Measurements from ENCODE around the gene HYAL3. TPM values are rescaled to one million over a fixed set of nuclear protein-coding genes. Genes with fewer than 3 reads are reported as not detected.

The HYAL3 gene
- 1 to 10 TPM; 6.0 to 6.8 TPM for total RNA-seq

GRCh38 chr3:50298836-50299637 is at the start of gene HYAL3, which contains the start of gene NAA80:
Gene HYAL3 (minus strand): TSS chr3:50299405. CDS start chr3:50295602, 3,803 bp downstream.
Gene NAA80 (minus strand): TSS chr3:50299405. CDS start chr3:50297463, 1,942 bp downstream.
- Mint-ChIP-seq H3K36me3 (peaks cover 4% of the 10 kb centered on the region), H3K27me3 (no peaks in the 10 kb centered on the region), H3K27ac (peak within 1 kb of the TSS; percentile 98), H3K9me3 (no peaks in the 10 kb centered on the region), H3K4me3 (peak within 1 kb of the TSS; percentile 92), H3K4me1 (peaks cover 17% of the 10 kb centered on the region)
- DNase-seq = peak; percentile 99

GRCh38 chr3:50347187-50347813 is 48.1 kb upstream of the HYAL3 start:
- DNase-seq = peak; percentile 77
- H3K27me3 Mint-ChIP-seq = no peaks in the 10 kb centered on the region
- peaks cover 9% of the 10 kb centered on the region for H3K36me3 Mint-ChIP-seq
- H3K4me3 Mint-ChIP-seq = no peak overlapping the region
- H3K9me3 Mint-ChIP-seq = no peaks in the 10 kb centered on the region
- no peak overlapping the region for H3K27ac Mint-ChIP-seq
- H3K4me1 Mint-ChIP-seq = peaks cover 43% of the 10 kb centered on the region

GRCh38 chr3:50345586-50346234 is 46.5 kb upstream of the HYAL3 start, which contains the start of gene ZMYND10:
Gene ZMYND10 (minus strand): TSS chr3:50345732. CDS start chr3:50345579, 153 bp downstream.
- peaks cover 41% of the 10 kb centered on the region for H3K4me1 Mint-ChIP-seq
- DNase-seq = peak; percentile 83
- peaks cover 9% of the 10 kb centered on the region for H3K36me3 Mint-ChIP-seq
- no peaks in the 10 kb centered on the region for H3K27me3 Mint-ChIP-seq
- H3K27ac Mint-ChIP-seq = no peak within 1 kb of the TSS
- no peaks in the 10 kb centered on the region for H3K9me3 Mint-ChIP-seq
- H3K4me3 Mint-ChIP-seq = peak within 1 kb of the TSS; percentile 66

GRCh38 chr3:50345008-50345407 is 45.8 kb upstream of the HYAL3 start:
- DNase-seq = no peak
- no peak overlapping the region for H3K27ac Mint-ChIP-seq
- H3K4me1 Mint-ChIP-seq = peaks cover 36% of the 10 kb centered on the region
- H3K9me3 Mint-ChIP-seq = no peaks in the 10 kb centered on the region
- H3K27me3 Mint-ChIP-seq = no peaks in the 10 kb centered on the region
- H3K36me3 Mint-ChIP-seq = peaks cover 11% of the 10 kb centered on the region
- H3K4me3 Mint-ChIP-seq = peak overlapping the region; percentile 25

GRCh38 chr3:50342813-50343633 is 43.8 kb upstream of the HYAL3 start:
- H3K27ac Mint-ChIP-seq = no peak overlapping the region
- no peaks in the 10 kb centered on the region for H3K9me3 Mint-ChIP-seq
- DNase-seq = no peak
- no peaks in the 10 kb centered on the region for H3K27me3 Mint-ChIP-seq
- peaks cover 32% of the 10 kb centered on the region for H3K4me1 Mint-ChIP-seq
- no peak overlapping the region for H3K4me3 Mint-ChIP-seq
- H3K36me3 Mint-ChIP-seq = peaks cover 24% of the 10 kb centered on the region

- no peaks in the 10 kb centered on the region for H3K9me3 Mint-ChIP-seq
- H3K27me3 Mint-ChIP-seq = no peaks in the 10 kb centered on the region
- peak overlapping the region; percentile 97 for H3K4me3 Mint-ChIP-seq
- no peak for DNase-seq
- peak overlapping the region; percentile 42 for H3K27ac Mint-ChIP-seq
- peaks cover 28% of the 10 kb centered on the region for H3K36me3 Mint-ChIP-seq
- H3K4me1 Mint-ChIP-seq = peaks cover 28% of the 10 kb centered on the region
Observed at GRCh38 chr3:50341996-50342650, 42.9 kb upstream of the HYAL3 start.

GRCh38 chr3:50341537-50341936 is 42.3 kb upstream of the HYAL3 start:
- H3K36me3 Mint-ChIP-seq = peaks cover 32% of the 10 kb centered on the region
- H3K27me3 Mint-ChIP-seq = no peaks in the 10 kb centered on the region
- no peak for DNase-seq
- peaks cover 26% of the 10 kb centered on the region for H3K4me1 Mint-ChIP-seq
- H3K4me3 Mint-ChIP-seq = peak overlapping the region; percentile 97
- no peaks in the 10 kb centered on the region for H3K9me3 Mint-ChIP-seq
- H3K27ac Mint-ChIP-seq = peak overlapping the region; percentile 90

GRCh38 chr3:50340448-50341329 is 41.5 kb upstream of the HYAL3 start, which contains the start of gene RASSF1:
Gene RASSF1 (minus strand): TSS chr3:50340836. CDS start chr3:50340805, 31 bp downstream.
- Mint-ChIP-seq H3K9me3 (no peaks in the 10 kb centered on the region), H3K4me3 (peak within 1 kb of the TSS; percentile 97), H3K4me1 (peaks cover 26% of the 10 kb centered on the region), H3K27ac (peak within 1 kb of the TSS; percentile 98), H3K36me3 (peaks cover 40% of the 10 kb centered on the region), H3K27me3 (no peaks in the 10 kb centered on the region)
- peak; percentile 86 for DNase-seq

GRCh38 chr3:50340147-50340447 is 40.9 kb upstream of the HYAL3 start:
- Mint-ChIP-seq H3K4me1 (peaks cover 32% of the 10 kb centered on the region), H3K4me3 (peak overlapping the region; percentile 97), H3K36me3 (peaks cover 46% of the 10 kb centered on the region), H3K9me3 (no peaks in the 10 kb centered on the region), H3K27me3 (no peaks in the 10 kb centered on the region), H3K27ac (peak overlapping the region; percentile 98)
- DNase-seq = no peak

- Mint-ChIP-seq H3K4me1 (peaks cover 32% of the 10 kb centered on the region), H3K4me3 (peak overlapping the region; percentile 97)
Observed at GRCh38 chr3:50339485-50340146, 40.4 kb upstream of the HYAL3 start.

GRCh38 chr3:50338965-50339364 is 39.8 kb upstream of the HYAL3 start:
- no peaks in the 10 kb centered on the region for H3K9me3 Mint-ChIP-seq
- peak overlapping the region; percentile 98 for H3K27ac Mint-ChIP-seq
- no peak for DNase-seq
- H3K27me3 Mint-ChIP-seq = no peaks in the 10 kb centered on the region
- peaks cover 53% of the 10 kb centered on the region for H3K36me3 Mint-ChIP-seq
- peaks cover 37% of the 10 kb centered on the region for H3K4me1 Mint-ChIP-seq
- H3K4me3 Mint-ChIP-seq = peak overlapping the region; percentile 97

More at GRCh38 chr3:50339485-50340146, 40.4 kb upstream of the HYAL3 start:
- no peaks in the 10 kb centered on the region for H3K9me3 Mint-ChIP-seq
- H3K27me3 Mint-ChIP-seq = no peaks in the 10 kb centered on the region
- no peak for DNase-seq
- H3K36me3 Mint-ChIP-seq = peaks cover 47% of the 10 kb centered on the region
- peak overlapping the region; percentile 98 for H3K27ac Mint-ChIP-seq

GRCh38 chr3:50337175-50337861 is 38.1 kb upstream of the HYAL3 start:
- H3K27ac Mint-ChIP-seq = peak overlapping the region; percentile 98
- peaks cover 62% of the 10 kb centered on the region for H3K36me3 Mint-ChIP-seq

More at GRCh38 chr3:50337175-50337861, 38.1 kb upstream of the HYAL3 start:
- H3K27me3 Mint-ChIP-seq = no peaks in the 10 kb centered on the region
- H3K9me3 Mint-ChIP-seq = no peaks in the 10 kb centered on the region
- peak; percentile 98 for DNase-seq
- peak overlapping the region; percentile 97 for H3K4me3 Mint-ChIP-seq
- H3K4me1 Mint-ChIP-seq = peaks cover 47% of the 10 kb centered on the region
